K562 treated with DMSO at 1 percent for 24 hours (cell line): ENCODE results near the gene POLN. TPM values are rescaled to one million over a fixed set of nuclear protein-coding genes. Genes with fewer than 3 reads are reported as not detected.

Source experiments
- total RNA-seq: library from RNA; unstranded; fragments of 300-600 nt; gene quantifications from 2 replicates; pipeline ENCODE4 v1.2.3, GENCODE V29; 2022; ENCODE audit warnings: low read depth; ENCODE audit not compliant: insufficient read depth

The POLN gene
- 0.79 and 1.6 TPM in 2 replicates for total RNA-seq

DNA sequence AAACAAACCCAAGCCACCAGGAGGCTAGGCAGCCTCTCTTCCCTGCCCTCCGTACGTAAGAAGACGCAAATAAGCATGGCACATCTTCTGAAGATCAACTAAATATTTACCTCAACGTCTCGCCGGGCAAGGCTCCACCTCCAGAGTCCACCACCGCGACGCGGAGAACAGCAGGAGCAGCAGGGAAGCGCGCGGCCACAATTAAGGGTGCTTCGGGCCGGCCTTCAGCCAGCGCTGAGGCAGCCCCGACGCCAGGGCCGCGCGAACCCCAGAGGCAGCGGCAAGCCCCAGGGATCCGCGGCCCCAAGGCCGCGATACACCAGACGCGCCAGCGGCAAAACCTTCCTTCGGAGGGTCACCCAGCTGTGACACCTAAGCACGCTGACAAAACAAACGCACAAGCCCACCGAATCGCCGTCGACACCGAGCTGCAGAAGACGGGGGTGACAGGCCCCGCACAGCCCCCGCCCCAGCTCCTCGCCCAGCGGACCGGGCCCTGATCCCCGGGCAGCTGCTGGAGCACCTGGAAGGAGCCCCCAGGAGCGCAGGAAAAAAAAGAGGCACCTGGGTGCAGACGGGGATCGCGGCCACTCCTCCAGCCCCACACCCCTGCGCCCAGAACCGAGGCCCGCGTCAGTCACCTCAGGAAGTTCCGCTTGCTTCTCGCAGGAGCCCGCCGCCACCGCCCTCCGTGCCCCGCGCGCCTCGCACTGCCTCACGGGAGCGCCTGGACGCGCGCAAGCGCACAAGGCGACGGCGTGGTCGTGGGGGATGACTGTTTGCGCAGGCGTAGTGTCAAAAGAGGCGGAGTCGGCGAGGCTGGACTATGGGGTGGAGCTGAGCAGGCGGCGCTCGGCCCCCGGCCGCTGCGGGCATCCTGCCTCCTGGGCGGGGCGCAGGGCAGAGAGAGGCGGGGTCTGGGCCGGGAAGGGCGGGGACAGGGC is at the start of gene POLN, which contains the start of gene HAUS3:
Gene POLN (minus strand): TSS at position 712 of the 944 bp plus-strand sequence. CDS start 12,890 bp downstream, outside the sequence.
Gene HAUS3 (minus strand): TSS at position 712 of the 944 bp plus-strand sequence. CDS start 1,175 bp downstream, outside the sequence.

DNA sequence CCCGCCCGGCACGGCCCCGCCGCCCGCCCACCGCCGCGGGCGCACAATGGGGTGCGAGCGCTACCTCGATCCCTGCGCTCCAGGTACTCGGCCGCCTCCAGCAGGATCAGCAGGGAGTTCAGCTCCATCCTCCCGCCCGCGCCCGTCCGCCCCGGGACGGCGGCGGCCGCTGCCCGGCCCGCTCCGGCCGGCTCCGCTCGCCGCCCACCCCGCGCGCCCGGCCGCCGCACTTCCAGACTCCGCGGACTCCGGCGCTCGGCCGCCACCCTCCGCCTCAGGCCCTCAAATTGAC is 19.9 kb upstream of the POLN start, which contains the start of gene MXD4:
Gene MXD4 (minus strand): TSS at position 257 of the 292 bp plus-strand sequence. CDS start 129 bp downstream, at position 128.

DNA sequence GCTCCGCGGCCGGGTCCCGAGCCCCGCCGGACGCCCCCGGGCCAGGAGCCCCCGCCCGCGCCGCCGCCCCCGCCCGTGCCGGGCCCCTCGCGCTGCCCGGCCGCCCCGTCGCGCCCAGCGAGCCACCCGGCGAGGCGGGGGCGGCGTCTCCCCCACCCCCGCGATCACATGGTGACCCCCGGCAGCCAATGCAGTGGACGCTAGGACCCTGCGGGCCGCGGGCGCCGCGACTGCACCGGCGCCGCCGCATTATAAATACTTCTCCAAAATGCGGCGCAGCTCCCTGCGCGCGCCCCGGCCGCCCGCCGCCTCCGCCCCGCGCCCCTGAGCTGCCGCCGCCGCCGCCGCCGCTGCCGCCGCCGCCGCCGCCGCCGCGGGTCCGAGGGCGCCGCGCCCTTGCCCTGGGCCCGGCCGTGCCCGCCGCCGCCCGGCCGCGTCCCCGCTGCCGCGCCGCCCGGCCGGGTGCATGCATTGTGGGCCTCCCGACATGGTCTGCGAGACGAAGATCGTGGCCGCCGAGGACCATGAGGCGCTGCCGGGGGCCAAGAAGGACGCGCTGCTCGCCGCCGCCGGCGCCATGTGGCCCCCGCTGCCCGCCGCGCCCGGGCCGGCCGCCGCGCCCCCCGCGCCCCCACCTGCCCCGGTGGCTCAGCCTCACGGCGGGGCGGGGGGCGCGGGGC is 182.7 kb downstream of the POLN start, which contains the start of gene NAT8L:
Gene NAT8L (plus strand): TSS at position 282 of the 680 bp plus-strand sequence. CDS start 185 bp downstream, at position 467.

Other genes with a start within 250 kb of the POLN start
- gene NELFA, start 233.1 kb downstream of the POLN start, total RNA-seq = 63.6 and 63.7 TPM in 2 replicates
- 4.5 and 4.6 TPM in 2 replicates for gene NAT8L, start 182.8 kb downstream of the POLN start, total RNA-seq
- gene HAUS3, start within 50 bp of the POLN start, total RNA-seq = 20.1 and 25.0 TPM in 2 replicates
- 52.8 and 59.8 TPM in 2 replicates for gene MXD4, start 20.0 kb upstream of the POLN start, total RNA-seq
- 16.5 and 18.5 TPM in 2 replicates for gene ZFYVE28, start 176.5 kb upstream of the POLN start, total RNA-seq
- gene CFAP99, start 176.8 kb upstream of the POLN start, total RNA-seq = 0.13 TPM in 1 of 2 replicates, not detected in the other
- gene RNF4, start 227.0 kb upstream of the POLN start, total RNA-seq = 31.5 and 35.1 TPM in 2 replicates